Hepatocyte (in vitro differentiated cells): ENCODE data around the gene SPEG. TPM values are rescaled to one million over a fixed set of nuclear protein-coding genes. Genes with fewer than 3 reads are reported as not detected.

Experiments
- DNase-seq: peaks from one replicate; pipeline ENCODE4 v3.0.0-alpha.2; 2016; ENCODE audit warnings: low spot score
- H2AFZ ChIP-seq: fragments of 200-600 bp; sonication (generic); 2 replicates; pipeline ENCODE4 v1.6.0; 2016; ENCODE audit warnings: antibody characterized with exemption, mild to moderate bottlenecking
- H3K27ac ChIP-seq: fragments of 200-600 bp; sonication (generic); 2 replicates; pipeline ENCODE4 v1.5.1; 2016; ENCODE audit warnings: mild to moderate bottlenecking
- H3K27me3 ChIP-seq: fragments of 200-600 bp; sonication (generic); 2 replicates; pipeline ENCODE4 v1.6.1; 2016
- H3K36me3 ChIP-seq: fragments of 200-600 bp; sonication (generic); replicated peaks from 2 replicates; pipeline ENCODE4 v1.5.1; 2016; ENCODE audit warnings: low read depth; ENCODE audit not compliant: insufficient read depth
- H3K4me1 ChIP-seq: fragments of 200-600 bp; sonication (generic); 2 replicates; pipeline ENCODE4 v1.5.1; 2016; ENCODE audit warnings: mild to moderate bottlenecking, moderate library complexity; ENCODE audit not compliant: insufficient read depth
- H3K4me2 ChIP-seq: fragments of 200-600 bp; sonication (generic); 2 replicates; pipeline ENCODE4 v1.6.0; 2016
- H3K4me3 ChIP-seq: fragments of 200-600 bp; sonication (generic); 2 replicates; pipeline ENCODE4 v1.5.1; 2016; ENCODE audit warnings: mild to moderate bottlenecking
- H3K79me2 ChIP-seq: fragments of 200-600 bp; sonication (generic); 2 replicates; pipeline ENCODE4 v1.6.0; 2017; ENCODE audit warnings: mild to moderate bottlenecking
- H3K9me2 ChIP-seq: fragments of 200-600 bp; sonication (generic); replicated peaks from 2 replicates; pipeline ENCODE4 v1.6.0; 2017; ENCODE audit warnings: mild to moderate bottlenecking; ENCODE audit not compliant: insufficient read depth
- H3K9me3 ChIP-seq: fragments of 200-600 bp; sonication (generic); 2 replicates; pipeline ENCODE4 v1.5.1; 2016; ENCODE audit warnings: low read depth, mild to moderate bottlenecking
- H4K20me1 ChIP-seq: fragments of 200-600 bp; sonication (generic); 2 replicates; pipeline ENCODE4 v1.6.0; 2016; ENCODE audit warnings: mild to moderate bottlenecking; ENCODE audit not compliant: insufficient read depth, poor library complexity, severe bottlenecking
- CTCF ChIP-seq: fragments of 200-600 bp; sonication (generic); IDR thresholded peaks from 2 replicates; pipeline ENCODE4 v1.5.1; 2016; ENCODE audit warnings: antibody characterized with exemption, mild to moderate bottlenecking; ENCODE audit not compliant: poor library complexity
- EZH2 ChIP-seq: fragments of 200-600 bp; sonication (generic); IDR thresholded peaks from 2 replicates; pipeline ENCODE4 v1.6.1; 2016; ENCODE audit warnings: antibody characterized with exemption, mild to moderate bottlenecking, borderline replicate concordance
- EZH2phosphoT487 ChIP-seq: fragments of 200-600 bp; sonication (generic); IDR thresholded peaks from one replicate; pipeline ENCODE4 v1.6.1; 2018; ENCODE audit warnings: antibody characterized with exemption, mild to moderate bottlenecking, low read depth, moderate library complexity; ENCODE audit not compliant: unreplicated experiment, severe bottlenecking
- WGBS: methylation state at CpG from one replicate; pipeline ENCODE4 v1.1.6; 2016; ENCODE audit warnings: low lambda C conversion rate; ENCODE audit errors: missing lambda C conversion rate; 5-methylcytosine and 5-hydroxymethylcytosine counted together
- polyA plus RNA-seq: library from polyadenylated mRNA; unstranded; fragments of >200 nt; fragmentation: Nextera tagmentation; extraction: Ambion mirVana; gene quantifications from 2 replicates; pipeline ENCODE4 v1.2.1, GENCODE V29; 2016
- total RNA-seq: library from RNA; depleted of rRNA; stranded (reverse); fragments of >200 nt; gene quantifications from 2 replicates; pipeline ENCODE4 v1.2.3, GENCODE V29; 2014

Gene SPEG
- total and polyA plus RNA-seq, 2 experiments from 2014 or later, result 21.6 to 40.0 TPM

- TF ChIP-seq EZH2, result no peak
- TF ChIP-seq EZH2phosphoT487, result no peak
- TF ChIP-seq CTCF, result no peak
- H3K9me2 ChIP-seq, result no peaks in the 10 kb centered on the region
- DNase-seq, result no peak
- no peak overlapping the region for H2AFZ ChIP-seq
- no peaks in the 10 kb centered on the region for H4K20me1 ChIP-seq
- H3K9me3 ChIP-seq, result no peaks in the 10 kb centered on the region
- H3K27ac ChIP-seq, result no peak overlapping the region
- H3K27me3 ChIP-seq, result peaks cover 23% of the 10 kb centered on the region
- H3K79me2 ChIP-seq, result no peaks in the 10 kb centered on the region
- H3K4me3 ChIP-seq, result no peak overlapping the region
- 82% methylated on average over 6 of the region's 6 CpGs for WGBS
- peaks cover 25% of the 10 kb centered on the region for H3K4me1 ChIP-seq
- no peaks in the 10 kb centered on the region for H3K36me3 ChIP-seq
- H3K4me2 ChIP-seq, result no peak overlapping the region
Measured at GRCh38 chr2:219437690-219438206, 3.1 kb downstream of the SPEG start.

- Histone ChIP-seq H3K4me3 (no peak overlapping the region), H4K20me1 (no peaks in the 10 kb centered on the region), H3K4me2 (no peak overlapping the region), H3K27me3 (peaks cover 23% of the 10 kb centered on the region), H3K36me3 (no peaks in the 10 kb centered on the region), H3K9me3 (no peaks in the 10 kb centered on the region), H3K79me2 (no peaks in the 10 kb centered on the region), H3K27ac (no peak overlapping the region), H3K9me2 (no peaks in the 10 kb centered on the region), H2AFZ (no peak overlapping the region), H3K4me1 (peaks cover 29% of the 10 kb centered on the region)
- WGBS, result 92% methylated on average over 4 of the region's 4 CpGs
- TF ChIP-seq EZH2phosphoT487, result no peak
- TF ChIP-seq EZH2, result no peak
- no peak for TF ChIP-seq CTCF
- no peak for DNase-seq
Measured at GRCh38 chr2:219438453-219438852, 3.8 kb downstream of the SPEG start.

GRCh38 chr2:219439506-219439905 lies 4.9 kb downstream of the SPEG start:
- H3K4me1 ChIP-seq, result peaks cover 33% of the 10 kb centered on the region
- no peaks in the 10 kb centered on the region for H3K9me2 ChIP-seq
- no peak overlapping the region for H3K4me3 ChIP-seq
- no peaks in the 10 kb centered on the region for H4K20me1 ChIP-seq
- H3K27me3 ChIP-seq, result peaks cover 17% of the 10 kb centered on the region
- no peaks in the 10 kb centered on the region for H3K79me2 ChIP-seq
- DNase-seq, result no peak
- no peaks in the 10 kb centered on the region for H3K9me3 ChIP-seq
- no peaks in the 10 kb centered on the region for H3K36me3 ChIP-seq
- no peak overlapping the region for H3K4me2 ChIP-seq
- no peak overlapping the region for H2AFZ ChIP-seq
- no peak overlapping the region for H3K27ac ChIP-seq
- TF ChIP-seq EZH2phosphoT487 (no peak), CTCF (no peak), EZH2 (no peak)
- WGBS, result 77% methylated on average over 6 of the region's 6 CpGs
